Activated CD8-positive, alpha-beta memory T cell treated with anti-CD3 and anti-CD28 coated beads for 36 hours (primary cell): Measurements from ENCODE around the gene CYLC1. TPM values are rescaled to one million over a fixed set of nuclear protein-coding genes. Genes with fewer than 3 reads are reported as not detected.

ENCODE experiments used
- CTCF ChIA-PET: fragments of 350-600 bp; sonication (Branson Sonifier 250); formaldehyde crosslinking; loops from one replicate; lab custom pipeline; 2021; ENCODE audit warnings: antibody characterized with exemption; lab: Charles Lee
- POLR2A ChIA-PET: fragments of 350-600 bp; sonication (Branson Sonifier 250); formaldehyde crosslinking; loops from one replicate; lab custom pipeline; 2021; ENCODE audit warnings: antibody characterized with exemption; lab: Charles Lee
- total RNA-seq, 2 experiments: library from RNA; stranded (reverse); gene quantifications; one replicate each; pipeline ENCODE4 v1.2.3, GENCODE V29; 2021

Gene CYLC1, protein sequence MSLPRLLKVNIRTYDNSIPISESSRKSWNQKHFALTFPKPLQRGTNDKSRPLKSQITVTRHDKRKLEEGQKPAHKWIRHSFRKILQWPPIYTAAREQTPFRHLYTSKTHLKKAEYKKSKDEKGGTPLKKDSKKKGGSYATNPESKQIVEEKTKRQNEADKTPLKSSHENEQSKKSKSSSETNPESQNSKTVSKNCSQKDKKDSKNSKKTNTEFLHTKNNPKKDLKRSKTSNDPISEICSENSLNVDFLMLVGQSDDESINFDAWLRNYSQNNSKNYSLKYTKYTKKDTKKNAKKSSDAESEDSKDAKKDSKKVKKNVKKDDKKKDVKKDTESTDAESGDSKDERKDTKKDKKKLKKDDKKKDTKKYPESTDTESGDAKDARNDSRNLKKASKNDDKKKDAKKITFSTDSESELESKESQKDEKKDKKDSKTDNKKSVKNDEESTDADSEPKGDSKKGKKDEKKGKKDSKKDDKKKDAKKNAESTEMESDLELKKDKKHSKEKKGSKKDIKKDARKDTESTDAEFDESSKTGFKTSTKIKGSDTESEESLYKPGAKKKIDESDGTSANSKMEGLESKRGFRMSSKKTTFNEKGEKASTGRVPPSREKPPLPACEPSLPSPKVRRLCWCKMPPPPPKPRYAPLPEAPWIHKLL
- total RNA-seq: not detected

DNA sequence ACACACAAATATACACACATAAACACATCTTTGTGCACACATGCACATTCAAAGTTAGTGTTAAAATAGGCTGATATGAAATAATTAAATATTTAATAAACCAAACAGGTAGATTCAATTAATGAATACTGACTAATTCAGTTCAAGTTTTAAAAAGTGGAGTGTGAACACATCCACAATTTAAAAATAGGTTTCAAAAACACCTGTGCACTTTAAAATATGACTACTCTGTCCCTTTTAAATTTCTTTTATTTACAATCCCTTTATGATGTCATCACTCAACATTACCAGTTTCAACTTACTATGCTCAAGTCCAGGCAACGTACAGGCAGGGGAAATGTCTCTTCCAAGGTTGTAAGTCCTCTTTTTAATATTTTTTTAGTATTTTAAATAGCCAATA, at the start of gene CYLC1:
TSS of gene CYLC1 (plus strand) at position 301 of the 400 bp plus-strand sequence. CDS start at position 338, 37 bp downstream.
- ChIA-PET CTCF (no interaction called here), POLR2A (no interaction called here)

DNA sequence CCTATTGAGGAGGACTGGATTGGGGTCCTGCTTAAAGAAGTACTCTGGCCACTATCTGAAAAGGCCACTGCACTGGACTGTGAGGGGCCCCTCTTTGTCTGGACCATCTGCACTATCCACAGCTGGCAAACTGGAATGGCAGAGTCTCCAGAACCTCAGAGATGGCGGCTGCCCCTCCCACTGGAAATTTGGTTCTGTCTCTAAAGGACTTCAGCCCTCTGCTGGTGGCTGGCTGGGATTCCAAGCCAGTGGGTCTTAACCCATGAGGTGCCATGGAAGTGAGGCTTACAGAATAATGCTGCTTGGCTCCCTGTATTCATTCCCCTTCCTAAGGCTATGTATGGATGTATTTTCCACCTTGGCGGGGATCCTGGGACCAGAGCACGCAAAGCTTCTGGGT, 41.6 kb upstream of the CYLC1 start:
- CTCF ChIA-PET: no interaction called here
- POLR2A ChIA-PET: no interaction called here

DNA sequence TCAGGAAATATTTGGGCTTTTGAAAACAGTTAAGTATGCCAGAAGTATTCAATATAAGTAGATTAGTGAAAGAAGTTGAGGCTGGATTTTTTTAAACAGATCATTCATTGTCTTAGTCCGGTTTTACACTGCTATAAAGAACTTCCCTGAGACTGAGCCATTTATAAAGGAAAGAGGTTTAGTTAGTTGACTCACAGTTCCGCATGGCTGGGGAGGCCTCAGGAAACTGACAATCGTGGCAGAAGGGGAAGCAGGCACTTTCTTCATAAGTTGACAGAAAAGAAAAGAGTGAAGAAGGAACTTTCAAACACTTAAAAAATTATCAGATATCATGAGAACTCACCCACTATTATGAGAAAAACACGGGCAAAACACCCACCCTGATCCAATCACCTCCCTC, 31.1 kb upstream of the CYLC1 start:
- ChIA-PET CTCF (no interaction called here), POLR2A (no interaction called here)

DNA sequence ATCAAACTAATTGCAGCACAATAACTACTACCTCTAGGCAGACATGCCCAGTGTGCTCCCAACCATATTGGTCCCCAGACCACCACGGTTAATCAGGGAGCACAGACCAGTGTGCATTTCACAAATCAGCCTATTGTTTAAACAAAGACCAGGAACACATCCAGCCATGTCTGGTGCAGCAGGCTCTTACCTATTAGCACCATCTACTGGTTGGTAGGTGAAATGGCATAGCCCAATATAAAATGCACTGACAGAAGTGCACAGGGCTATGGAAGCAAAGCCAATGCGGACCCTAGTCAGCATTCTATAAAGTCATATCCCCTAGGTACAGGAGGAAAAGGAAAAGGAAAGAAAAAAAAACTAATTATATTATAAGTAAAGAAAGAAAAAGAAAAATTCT, 15.5 kb upstream of the CYLC1 start:
- ChIA-PET POLR2A (no interaction called here), CTCF (no interaction called here)

DNA sequence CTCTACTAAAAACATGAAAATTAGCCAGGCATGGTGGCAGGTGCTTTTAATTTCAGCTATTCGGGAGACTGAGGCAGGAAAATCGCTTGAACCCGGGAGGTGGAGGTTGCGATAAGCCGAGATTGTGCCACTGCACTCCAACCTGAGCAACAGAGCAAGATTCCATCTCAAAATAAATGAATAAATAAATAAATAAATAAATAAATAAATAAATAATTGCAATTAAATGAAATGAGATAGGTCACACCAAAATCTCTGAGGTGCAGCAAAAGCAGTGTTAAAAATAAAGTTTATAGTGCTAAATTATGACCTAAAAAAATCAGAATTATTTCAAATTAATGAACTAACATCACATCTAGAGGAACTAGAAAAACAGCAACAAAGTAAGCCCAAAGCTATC, 13.6 kb upstream of the CYLC1 start:
- POLR2A ChIA-PET: no interaction called here
- CTCF ChIA-PET: no interaction called here

DNA sequence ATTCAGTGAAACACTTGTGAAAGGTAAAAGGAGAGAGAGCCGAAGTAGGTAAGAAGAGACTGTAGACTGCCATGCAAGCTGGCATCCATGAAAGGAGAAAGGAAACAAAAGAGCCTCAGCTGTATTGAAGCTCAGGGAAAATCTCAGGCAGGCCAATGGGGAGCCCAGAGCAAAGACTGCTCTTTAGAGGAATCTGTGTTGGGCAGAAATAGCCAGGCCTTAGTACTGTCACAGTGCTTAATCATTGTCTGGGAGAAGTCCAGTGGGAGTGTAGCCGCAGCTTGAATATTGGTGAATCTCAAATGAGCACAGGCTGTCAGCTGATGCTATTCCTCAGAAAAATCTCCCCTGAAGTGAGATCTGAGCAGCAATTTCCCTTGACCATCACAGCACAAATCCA, 27.6 kb downstream of the CYLC1 start:
- CTCF ChIA-PET: no interaction called here
- POLR2A ChIA-PET: no interaction called here

DNA sequence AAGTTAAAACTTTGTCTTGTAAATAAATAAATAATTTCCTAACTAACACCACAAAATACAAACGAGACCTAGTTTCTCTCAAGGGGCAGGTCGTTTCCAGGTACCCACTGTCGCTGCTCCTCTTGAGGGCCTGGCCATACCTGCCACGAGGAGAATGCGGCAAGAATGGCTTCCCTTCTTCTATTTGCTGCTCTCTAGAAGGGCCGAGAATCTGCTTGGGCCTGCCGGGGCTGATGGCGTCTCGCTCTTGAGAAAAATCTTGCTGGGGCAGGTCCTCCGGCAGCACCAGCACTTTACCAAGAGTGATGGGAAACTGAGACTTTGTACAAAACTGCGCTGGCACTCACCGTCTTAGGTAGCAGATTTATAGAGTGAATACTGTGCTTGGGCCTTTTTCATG, 31.5 kb downstream of the CYLC1 start:
- CTCF ChIA-PET: no interaction called here
- POLR2A ChIA-PET: no interaction called here

DNA sequence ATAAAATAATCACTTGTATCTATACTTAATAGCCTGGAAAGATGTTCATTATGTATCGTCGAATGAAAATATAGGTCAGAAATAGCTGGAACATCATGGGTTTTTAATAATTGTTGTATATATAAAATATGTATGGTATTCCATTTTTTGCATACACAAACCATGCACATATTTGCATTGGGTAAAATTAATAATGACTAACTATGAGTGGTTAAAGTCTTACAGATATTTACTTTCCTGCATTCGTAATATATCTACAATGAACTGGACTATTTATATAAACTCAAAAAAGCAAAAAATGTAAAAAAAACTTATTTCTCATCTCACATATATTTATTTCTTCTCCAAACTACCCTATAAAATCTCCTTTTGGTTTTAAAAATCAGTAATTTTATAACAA, 46.0 kb downstream of the CYLC1 start:
- POLR2A ChIA-PET: no interaction called here
- CTCF ChIA-PET: no interaction called here

DNA sequence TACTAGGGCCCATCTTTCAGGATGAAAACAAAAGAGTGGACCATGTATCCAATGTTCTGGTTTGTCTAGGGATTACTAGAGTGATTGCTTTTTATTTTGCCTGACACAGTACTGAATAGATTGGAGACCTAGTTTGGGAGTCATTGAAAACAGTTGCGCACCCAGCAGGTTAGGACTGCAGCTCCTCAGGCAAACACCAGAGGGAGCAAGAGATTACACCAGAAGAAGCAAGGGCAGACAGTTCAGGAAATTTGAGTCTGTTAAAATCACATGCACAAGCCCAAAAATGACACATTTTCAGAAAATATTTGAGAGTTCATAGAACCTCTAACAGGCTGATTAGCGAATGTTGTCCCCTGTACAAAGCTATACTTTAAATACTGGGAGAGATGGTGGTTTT, 55.6 kb downstream of the CYLC1 start:
- CTCF ChIA-PET: no interaction called here
- POLR2A ChIA-PET: no interaction called here

DNA sequence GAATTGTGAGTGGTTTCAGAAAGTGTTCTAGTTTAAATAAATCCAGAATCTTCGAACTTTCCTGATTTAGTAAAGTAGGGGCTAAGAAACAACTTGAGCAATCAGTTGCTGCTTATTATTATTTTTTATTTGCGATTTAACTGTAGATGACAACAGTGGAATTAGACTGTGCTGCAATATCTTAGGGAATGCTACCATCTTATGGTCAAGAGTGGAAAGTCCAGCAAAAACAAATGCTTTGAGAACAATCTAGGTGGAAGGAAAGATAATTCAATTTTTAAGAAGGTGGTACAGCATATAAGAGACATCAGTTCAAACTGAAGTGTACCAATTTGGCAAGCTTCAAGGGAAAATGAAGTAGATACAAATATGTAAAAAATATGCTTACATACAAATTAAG, 73.3 kb downstream of the CYLC1 start:
- ChIA-PET CTCF (no interaction called here), POLR2A (no interaction called here)
